Neural cell (in vitro differentiated cells): Measurements from ENCODE around the gene U2SURP. TPM values are rescaled to one million over a fixed set of nuclear protein-coding genes. Genes with fewer than 3 reads are reported as not detected.
A peak's percentile ranks its signal among the peaks of the same experiment; 100 is the strongest.

Experiments
- H2AFZ ChIP-seq: fragments of 200-600, 300-800 bp; sonication (generic), shearing (Covaris generic); 2 replicates; pipeline ENCODE4 v1.6.0; 2014; ENCODE audit warnings: low read depth, mild to moderate bottlenecking, antibody characterized with exemption, low read length, moderate library complexity
- H3F3A ChIP-seq: fragments of 200-600 bp; shearing (Covaris generic); 2 replicates; pipeline ENCODE4 v1.6.1; 2016; ENCODE audit warnings: mild to moderate bottlenecking, moderate library complexity, mixed read lengths, antibody characterized with exemption, low read length; ENCODE audit not compliant: insufficient read depth, poor library complexity, severe bottlenecking
- H3K27ac ChIP-seq: fragments of 200-600, 300-800 bp; sonication (generic), shearing (Covaris generic); 2 replicates; pipeline ENCODE4 v1.5.1; 2014; ENCODE audit warnings: mild to moderate bottlenecking, low read length, moderate library complexity
- H3K27me3 ChIP-seq: fragments of 300-800, 200-600 bp; sonication (generic), shearing (Covaris generic); 2 replicates; pipeline ENCODE4 v1.6.0; 2014; ENCODE audit warnings: mild to moderate bottlenecking, low read depth, low read length, moderate library complexity; ENCODE audit not compliant: insufficient read depth
- H3K36me3 ChIP-seq: fragments of 300-800, 200-600 bp; sonication (generic), shearing (Covaris generic); 2 replicates; pipeline ENCODE4 v1.5.1; 2014; ENCODE audit warnings: mild to moderate bottlenecking, antibody characterized with exemption, low read length, moderate library complexity; ENCODE audit not compliant: insufficient read depth
- H3K4me2 ChIP-seq: fragments of 300-800, 200-600 bp; sonication (generic), shearing (Covaris generic); 2 replicates; pipeline ENCODE4 v1.6.0; 2014; ENCODE audit warnings: mild to moderate bottlenecking, low read length
- H3K4me3 ChIP-seq: fragments of 300-800, 200-600 bp; sonication (generic), shearing (Covaris generic); 2 replicates; pipeline ENCODE4 v1.5.1; 2014; ENCODE audit warnings: mild to moderate bottlenecking, low read length, moderate library complexity
- H3K79me2 ChIP-seq: fragments of 200-600 bp; shearing (Covaris generic); replicated peaks from 2 replicates; pipeline ENCODE4 v1.6.0; 2014; ENCODE audit warnings: mild to moderate bottlenecking, low read length, moderate library complexity; ENCODE audit not compliant: insufficient read depth
- H3K9ac ChIP-seq: fragments of 300-800, 200-600 bp; sonication (generic), shearing (Covaris generic); 2 replicates; pipeline ENCODE4 v1.6.1; 2016; ENCODE audit warnings: mild to moderate bottlenecking, low read length, mixed read lengths
- H3K9me2 ChIP-seq: fragments of 200-600 bp; shearing (Covaris generic); 2 replicates; pipeline ENCODE4 v1.6.1; 2016; ENCODE audit warnings: mild to moderate bottlenecking, low read length, mixed read lengths; ENCODE audit not compliant: insufficient read depth
- H3K9me3 ChIP-seq: fragments of 200-600, 300-800 bp; sonication (generic), shearing (Covaris generic); 2 replicates; pipeline ENCODE4 v1.6.1; 2016; ENCODE audit warnings: mild to moderate bottlenecking, mixed run types, low read length, moderate library complexity, mixed read lengths
- H4K20me1 ChIP-seq: fragments of 200-600 bp; shearing (Covaris generic); 2 replicates; pipeline ENCODE4 v1.6.1; 2016; ENCODE audit warnings: mild to moderate bottlenecking, mixed run types; ENCODE audit not compliant: insufficient read depth
- EP300 ChIP-seq: fragments of 450-650 bp; conservative IDR thresholded peaks from 2 replicates; pipeline ENCODE4 v1.6.1; 2014; ENCODE audit warnings: antibody characterized with exemption, mild to moderate bottlenecking, moderate library complexity; ENCODE audit not compliant: poor library complexity, severe bottlenecking
- EZH2 ChIP-seq: fragments of 200-600, 300-800 bp; shearing (Covaris generic), sonication (generic); IDR thresholded peaks from 2 replicates; pipeline ENCODE4 v1.6.1; 2014; ENCODE audit warnings: antibody characterized with exemption, low read length, borderline replicate concordance, mild to moderate bottlenecking; ENCODE audit not compliant: insufficient read depth, poor library complexity, severe bottlenecking
- MXI1 ChIP-seq: fragments of 450-650 bp; conservative IDR thresholded peaks from 2 replicates; pipeline ENCODE4 v1.6.1; 2014; ENCODE audit warnings: antibody characterized with exemption, mild to moderate bottlenecking; ENCODE audit not compliant: poor library complexity, severe bottlenecking
- POLR2AphosphoS5 ChIP-seq: IDR thresholded peaks from 2 replicates; pipeline ENCODE4 v1.6.1; 2012
- RAD21 ChIP-seq: fragments of 450-650 bp; conservative IDR thresholded peaks from 2 replicates; pipeline ENCODE4 v1.6.1; 2014; ENCODE audit warnings: antibody characterized with exemption, mild to moderate bottlenecking, moderate library complexity
- SMC3 ChIP-seq: fragments of 450-650 bp; conservative IDR thresholded peaks from 2 replicates; pipeline ENCODE4 v1.6.1; 2014; ENCODE audit warnings: antibody characterized with exemption, mild to moderate bottlenecking, moderate library complexity; ENCODE audit not compliant: poor library complexity
- TAF1 ChIP-seq: IDR thresholded peaks from 2 replicates; pipeline ENCODE4 v1.6.1; 2012; ENCODE audit warnings: low read depth
- polyA plus RNA-seq: library from polyadenylated mRNA; depleted of rRNA; stranded (reverse); fragments of >200 nt; gene quantifications from 2 replicates; pipeline ENCODE4 v1.2.3, GENCODE V29; 2014
- TF ChIP-seq, protein P1 (sequence below): IDR thresholded peaks from 2 replicates; pipeline ENCODE4 v1.6.1; 2012; ENCODE audit warnings: borderline replicate concordance
- TF ChIP-seq, protein P2 (sequence below): fragments of 450-650 bp; IDR thresholded peaks from 2 replicates; pipeline ENCODE4 v1.5.1; 2014; ENCODE audit warnings: antibody characterized with exemption, mild to moderate bottlenecking, moderate library complexity; ENCODE audit not compliant: poor library complexity, severe bottlenecking

Gene U2SURP
- polyA plus RNA-seq, 1 donor from 2014 or later, result 159 TPM

DNA sequence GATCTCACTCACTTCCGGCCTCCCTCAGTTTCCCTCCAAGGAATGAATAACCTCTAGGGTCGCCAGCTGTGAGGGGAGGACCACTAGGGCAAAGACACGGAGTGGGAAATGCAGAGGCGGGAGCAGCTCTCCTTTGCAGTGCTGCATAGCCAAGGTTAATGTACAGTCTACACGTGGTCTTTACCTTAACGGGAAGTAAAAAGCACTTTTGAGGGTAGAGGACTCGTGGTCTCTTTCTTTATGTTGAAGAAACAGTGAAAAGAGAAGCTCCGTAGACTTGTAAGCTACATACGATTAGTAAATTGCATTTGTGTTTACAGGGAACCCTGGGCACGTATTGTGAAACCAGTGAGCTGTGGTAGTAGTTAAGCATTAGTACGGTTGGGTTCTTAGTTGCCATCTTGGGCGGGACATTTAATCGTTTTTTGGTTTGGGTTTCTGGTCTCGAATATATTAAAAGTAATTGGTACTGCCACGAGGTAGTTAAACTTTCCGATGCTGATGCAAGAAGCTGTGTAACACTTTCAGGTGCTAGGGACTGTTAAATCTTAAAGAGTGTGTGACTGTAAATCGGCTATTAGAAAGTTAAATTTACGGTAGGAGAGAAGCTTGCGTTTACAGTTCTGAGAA lies 828 bp downstream of the U2SURP start:
- H2AFZ ChIP-seq, result peak overlapping the region; percentile 87

DNA sequence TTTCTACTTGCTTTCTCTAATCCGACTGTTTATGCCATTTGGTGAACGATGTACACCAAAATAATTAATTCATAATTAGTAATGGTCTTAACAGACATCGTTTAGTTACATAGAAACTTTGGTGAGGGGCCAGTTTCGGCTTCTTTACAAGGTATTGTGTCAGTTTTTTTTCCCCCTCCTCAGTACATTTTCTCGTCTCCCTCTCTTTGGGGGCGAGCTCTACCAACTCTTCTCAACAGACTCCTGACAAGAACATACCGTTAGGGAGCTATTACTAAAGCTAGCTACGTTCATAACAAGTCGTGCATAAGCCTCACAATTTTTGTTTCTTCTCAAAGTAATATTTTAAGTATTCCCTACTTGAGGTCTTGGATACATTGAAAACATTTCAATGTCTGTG lies 1.4 kb downstream of the U2SURP start:
- no peaks in the 10 kb centered on the region for H3F3A ChIP-seq
- peak overlapping the region; percentile 88 for H3K9ac ChIP-seq
- H3K4me3 ChIP-seq, result peak overlapping the region; percentile 81
- no peaks in the 10 kb centered on the region for H3K27me3 ChIP-seq
- peaks cover 60% of the 10 kb centered on the region for H3K79me2 ChIP-seq
- H3K9me2 ChIP-seq, result no peaks in the 10 kb centered on the region
- no peak overlapping the region for H2AFZ ChIP-seq
- H3K4me2 ChIP-seq, result peak overlapping the region; percentile 66
- TF ChIP-seq, protein P1, sequence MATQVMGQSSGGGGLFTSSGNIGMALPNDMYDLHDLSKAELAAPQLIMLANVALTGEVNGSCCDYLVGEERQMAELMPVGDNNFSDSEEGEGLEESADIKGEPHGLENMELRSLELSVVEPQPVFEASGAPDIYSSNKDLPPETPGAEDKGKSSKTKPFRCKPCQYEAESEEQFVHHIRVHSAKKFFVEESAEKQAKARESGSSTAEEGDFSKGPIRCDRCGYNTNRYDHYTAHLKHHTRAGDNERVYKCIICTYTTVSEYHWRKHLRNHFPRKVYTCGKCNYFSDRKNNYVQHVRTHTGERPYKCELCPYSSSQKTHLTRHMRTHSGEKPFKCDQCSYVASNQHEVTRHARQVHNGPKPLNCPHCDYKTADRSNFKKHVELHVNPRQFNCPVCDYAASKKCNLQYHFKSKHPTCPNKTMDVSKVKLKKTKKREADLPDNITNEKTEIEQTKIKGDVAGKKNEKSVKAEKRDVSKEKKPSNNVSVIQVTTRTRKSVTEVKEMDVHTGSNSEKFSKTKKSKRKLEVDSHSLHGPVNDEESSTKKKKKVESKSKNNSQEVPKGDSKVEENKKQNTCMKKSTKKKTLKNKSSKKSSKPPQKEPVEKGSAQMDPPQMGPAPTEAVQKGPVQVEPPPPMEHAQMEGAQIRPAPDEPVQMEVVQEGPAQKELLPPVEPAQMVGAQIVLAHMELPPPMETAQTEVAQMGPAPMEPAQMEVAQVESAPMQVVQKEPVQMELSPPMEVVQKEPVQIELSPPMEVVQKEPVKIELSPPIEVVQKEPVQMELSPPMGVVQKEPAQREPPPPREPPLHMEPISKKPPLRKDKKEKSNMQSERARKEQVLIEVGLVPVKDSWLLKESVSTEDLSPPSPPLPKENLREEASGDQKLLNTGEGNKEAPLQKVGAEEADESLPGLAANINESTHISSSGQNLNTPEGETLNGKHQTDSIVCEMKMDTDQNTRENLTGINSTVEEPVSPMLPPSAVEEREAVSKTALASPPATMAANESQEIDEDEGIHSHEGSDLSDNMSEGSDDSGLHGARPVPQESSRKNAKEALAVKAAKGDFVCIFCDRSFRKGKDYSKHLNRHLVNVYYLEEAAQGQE, result no peak
- H3K9me3 ChIP-seq, result no peaks in the 10 kb centered on the region
- no peaks in the 10 kb centered on the region for H3K36me3 ChIP-seq
- H3K27ac ChIP-seq, result no peak overlapping the region
- H4K20me1 ChIP-seq, result no peaks in the 10 kb centered on the region

More for the DNA sequence above, 828 bp downstream of the U2SURP start:
- H3K4me3 ChIP-seq, result peak overlapping the region; percentile 81
- peaks cover 57% of the 10 kb centered on the region for H3K79me2 ChIP-seq
- peak overlapping the region; percentile 66 for H3K4me2 ChIP-seq
- H4K20me1 ChIP-seq, result no peaks in the 10 kb centered on the region
- H3K9me3 ChIP-seq, result no peaks in the 10 kb centered on the region
- H3F3A ChIP-seq, result no peaks in the 10 kb centered on the region
- peak overlapping the region; percentile 89 for H3K27ac ChIP-seq
- no peaks in the 10 kb centered on the region for H3K27me3 ChIP-seq
- TF ChIP-seq MXI1 (peak; percentile 84), RAD21 (no peak)
- H3K9me2 ChIP-seq, result no peaks in the 10 kb centered on the region
- H3K36me3 ChIP-seq, result no peaks in the 10 kb centered on the region
- H3K9ac ChIP-seq, result peak overlapping the region; percentile 88

DNA sequence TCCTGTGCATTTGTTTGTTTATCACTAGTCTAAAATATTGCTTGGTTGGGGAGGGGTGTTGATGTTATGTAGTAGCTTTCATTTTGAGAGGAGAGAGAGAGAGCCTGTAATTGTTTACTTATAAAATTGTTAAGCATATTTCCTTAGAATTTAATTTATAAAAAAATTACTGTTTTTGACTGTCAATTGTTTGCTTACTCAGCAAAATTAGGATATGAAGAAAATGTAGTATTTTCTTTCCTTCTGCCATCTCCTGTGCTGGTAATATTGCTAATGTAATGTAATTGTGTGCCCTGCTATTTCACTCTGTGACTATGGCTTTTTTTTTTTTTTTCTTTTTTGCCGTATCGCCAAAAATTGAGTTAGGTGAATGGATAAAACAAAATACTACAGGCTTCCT lies 3.5 kb downstream of the U2SURP start:
- no peak overlapping the region for H2AFZ ChIP-seq
- TF ChIP-seq EP300, result no peak
- TF ChIP-seq POLR2AphosphoS5, result no peak
- TF ChIP-seq RAD21, result no peak
- no peak for TF ChIP-seq EZH2
- no peak for TF ChIP-seq SMC3
- no peak for TF ChIP-seq MXI1
- TF ChIP-seq, protein P2, sequence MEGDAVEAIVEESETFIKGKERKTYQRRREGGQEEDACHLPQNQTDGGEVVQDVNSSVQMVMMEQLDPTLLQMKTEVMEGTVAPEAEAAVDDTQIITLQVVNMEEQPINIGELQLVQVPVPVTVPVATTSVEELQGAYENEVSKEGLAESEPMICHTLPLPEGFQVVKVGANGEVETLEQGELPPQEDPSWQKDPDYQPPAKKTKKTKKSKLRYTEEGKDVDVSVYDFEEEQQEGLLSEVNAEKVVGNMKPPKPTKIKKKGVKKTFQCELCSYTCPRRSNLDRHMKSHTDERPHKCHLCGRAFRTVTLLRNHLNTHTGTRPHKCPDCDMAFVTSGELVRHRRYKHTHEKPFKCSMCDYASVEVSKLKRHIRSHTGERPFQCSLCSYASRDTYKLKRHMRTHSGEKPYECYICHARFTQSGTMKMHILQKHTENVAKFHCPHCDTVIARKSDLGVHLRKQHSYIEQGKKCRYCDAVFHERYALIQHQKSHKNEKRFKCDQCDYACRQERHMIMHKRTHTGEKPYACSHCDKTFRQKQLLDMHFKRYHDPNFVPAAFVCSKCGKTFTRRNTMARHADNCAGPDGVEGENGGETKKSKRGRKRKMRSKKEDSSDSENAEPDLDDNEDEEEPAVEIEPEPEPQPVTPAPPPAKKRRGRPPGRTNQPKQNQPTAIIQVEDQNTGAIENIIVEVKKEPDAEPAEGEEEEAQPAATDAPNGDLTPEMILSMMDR, result no peak
- TF ChIP-seq, protein P1, result no peak
- TF ChIP-seq TAF1, result no peak
- no peak overlapping the region for H3K4me3 ChIP-seq
- no peaks in the 10 kb centered on the region for H3K36me3 ChIP-seq
- no peak overlapping the region for H3K27ac ChIP-seq
- peaks cover 81% of the 10 kb centered on the region for H3K79me2 ChIP-seq
- H3K9me2 ChIP-seq, result no peaks in the 10 kb centered on the region
- H3K9me3 ChIP-seq, result no peaks in the 10 kb centered on the region
- H3K27me3 ChIP-seq, result no peaks in the 10 kb centered on the region
- no peak overlapping the region for H3K4me2 ChIP-seq
- no peaks in the 10 kb centered on the region for H4K20me1 ChIP-seq
- H3K9ac ChIP-seq, result no peak overlapping the region
- no peaks in the 10 kb centered on the region for H3F3A ChIP-seq
